Right lobe of liver (tissue), 4 donors: Measurements from ENCODE around the gene BRMS1.

Experiments
- CTCF ChIP-seq, 4 donors: fragments of 200-600 bp in 3 of 4; fragments of 450-650 bp in 1 of 4; IDR thresholded peaks; one replicate each; pipeline versions ENCODE4 v1.5.1 to v1.8.0; 2016 to 2022; ENCODE audit warnings: antibody characterized with exemption in 4 of 4, mild to moderate bottlenecking in 2 of 4
- POLR2A ChIP-seq: fragments of 450-650 bp; IDR thresholded peaks from one replicate; pipeline ENCODE4 v1.6.1; 2017; ENCODE audit warnings: antibody characterized with exemption, mild to moderate bottlenecking
- donor health status: DM: no; HTN: no; CAD: no.
- donor health status: DM: no; HTN: no; CAD: no.
- donor health status: DM: no; HTN: yes; CAD: no.

- TF ChIP-seq CTCF (IDR thresholded peaks at IDR 0.05) (no peak), POLR2A (no peak)
Observed at GRCh38 chr11:66322732-66323427, 22.0 kb downstream of the BRMS1 start.
